Stimulated activated CD8-positive, alpha-beta memory T cell treated with anti-CD3 and anti-CD28 coated beads, Interleukin-7, amount 100 ng/mL, for 4 hours (primary cell): ENCODE data around the gene RNF157.
"Not testable (repeated sequence)": the region's sequence is repeated elsewhere in the genome, so short reads cannot be mapped to it uniquely, and the experiment has no call there.

Experiments
- DNase-seq, 2 donors: peaks; one replicate each; pipeline ENCODE4 v3.0.0-alpha.2; 2020; ENCODE audit warnings: low read depth in 2 of 2

RNF157 gene

DNA sequence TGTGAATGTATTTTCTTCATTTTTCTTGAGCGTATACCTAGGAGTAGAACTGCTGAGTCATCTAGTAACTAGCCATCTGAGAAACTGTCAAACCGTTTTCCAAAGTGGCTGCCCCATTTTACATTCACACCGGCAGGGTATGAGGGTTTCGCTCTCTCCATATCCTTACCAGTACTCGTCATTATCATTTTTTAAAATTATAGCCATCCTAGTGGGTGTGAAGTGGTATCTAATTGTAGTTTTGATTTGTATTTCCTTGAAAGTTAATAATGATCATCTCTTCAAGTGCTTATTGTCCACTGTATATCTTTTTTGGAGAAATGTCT lies 6.0 kb downstream of the RNF157 start:
- no peak for DNase-seq

DNA sequence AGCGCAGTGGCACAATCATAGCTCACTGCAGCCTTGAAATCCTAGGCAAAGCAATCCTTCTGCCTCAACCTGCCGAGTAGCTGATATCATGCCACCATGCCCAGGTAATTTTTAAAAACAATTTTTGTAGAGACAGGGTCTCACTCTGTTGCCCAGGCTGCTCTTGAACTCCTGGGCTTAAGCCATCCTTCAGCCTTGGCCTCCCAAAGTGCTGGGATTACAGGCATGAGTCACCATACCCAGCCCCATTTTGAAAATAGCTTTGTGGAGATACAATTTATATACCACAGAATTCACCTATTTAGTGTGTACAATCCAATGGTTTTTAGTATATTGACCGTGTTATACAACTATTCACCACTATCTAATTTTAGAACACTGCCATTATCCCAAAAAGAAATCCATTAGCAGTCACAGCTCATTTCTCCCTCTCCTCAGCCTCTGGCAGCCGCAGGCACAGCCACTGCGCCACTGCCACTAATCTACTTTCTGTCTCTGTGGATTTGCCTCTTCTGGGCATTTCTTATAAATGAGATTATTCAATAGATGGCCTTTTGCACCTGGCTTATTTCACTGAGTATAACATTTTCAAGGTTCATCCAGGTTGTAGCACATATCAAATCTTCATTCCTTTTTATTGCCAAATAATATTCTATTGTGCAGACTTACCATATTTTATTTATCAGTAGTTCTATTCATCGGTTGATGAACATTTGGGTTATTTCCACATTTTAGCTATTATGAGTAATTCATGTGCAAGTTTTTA lies 6.5 kb downstream of the RNF157 start:
- no peak for DNase-seq

DNA sequence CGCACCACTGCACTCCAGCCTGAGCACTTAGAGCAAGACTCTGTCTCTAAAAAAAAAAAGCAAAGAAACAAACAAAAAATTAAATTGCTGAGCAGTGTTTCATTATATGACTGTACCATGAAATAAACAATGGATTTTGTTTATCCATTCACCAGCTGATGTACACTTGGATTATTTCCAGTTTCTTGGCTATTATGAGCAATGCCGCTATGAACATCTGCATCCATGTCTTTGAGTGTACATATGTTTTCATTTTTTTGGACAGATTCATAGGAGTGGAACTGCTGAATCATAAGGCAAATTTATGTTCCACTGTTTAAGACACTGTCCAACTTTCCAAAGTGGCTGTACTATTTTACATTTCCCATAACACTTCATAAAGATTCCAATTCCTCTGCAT lies 8.0 kb downstream of the RNF157 start:
- no peak for DNase-seq

DNA sequence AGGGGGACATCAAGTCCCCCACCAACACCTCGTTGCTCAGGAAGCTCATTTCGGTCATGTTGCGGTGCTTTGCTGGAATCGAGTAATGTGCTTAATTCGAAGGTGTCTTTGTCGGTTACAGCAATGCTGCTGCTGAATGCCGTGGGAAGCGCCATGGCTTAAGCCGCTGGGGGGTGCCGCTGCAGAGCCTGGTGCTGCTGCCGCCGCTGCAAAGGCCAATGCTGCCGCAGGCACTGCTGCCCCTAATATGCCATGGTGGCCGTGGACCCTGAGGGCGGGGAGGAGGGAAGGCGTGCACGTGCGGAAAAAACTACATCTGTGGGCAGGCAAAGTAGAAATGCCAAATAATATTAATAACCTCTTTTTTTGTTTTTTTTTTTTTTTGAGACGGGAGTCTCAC lies 13.5 kb downstream of the RNF157 start:
- DNase-seq: not testable (repeated sequence)

DNA sequence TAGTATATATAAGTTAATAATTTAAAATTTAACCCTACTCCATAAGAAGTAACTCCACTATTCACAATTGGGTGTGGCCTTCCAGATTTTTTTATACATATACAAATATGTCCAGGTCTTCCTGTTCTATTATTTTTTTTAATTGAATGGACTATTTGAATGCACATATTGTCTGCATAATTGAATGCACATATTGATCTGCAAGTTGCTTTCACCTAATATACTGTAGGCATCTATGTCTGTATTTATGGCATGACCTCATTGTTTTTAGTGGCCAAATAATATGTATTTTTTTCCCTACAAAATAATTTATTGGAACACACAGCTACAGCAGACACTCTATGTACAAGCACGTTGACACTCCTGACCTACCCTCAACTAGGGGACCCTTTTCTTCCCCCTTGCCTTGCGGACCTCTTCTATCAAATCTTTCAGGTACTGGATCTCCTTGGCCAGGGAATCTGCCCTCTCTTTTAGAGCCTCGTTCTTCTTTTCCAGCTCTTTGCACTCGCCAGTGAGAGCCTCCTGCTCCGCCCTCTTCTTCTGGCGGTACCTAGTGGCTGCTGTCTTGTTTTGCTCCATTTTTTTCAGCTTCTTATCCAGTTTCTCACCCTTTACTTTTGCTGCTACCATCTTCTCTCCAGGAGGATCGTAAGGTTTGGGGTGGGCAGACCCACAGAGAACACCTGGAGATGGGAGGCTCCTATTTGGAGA lies 14.8 kb downstream of the RNF157 start:
- DNase-seq: not testable (repeated sequence)

DNA sequence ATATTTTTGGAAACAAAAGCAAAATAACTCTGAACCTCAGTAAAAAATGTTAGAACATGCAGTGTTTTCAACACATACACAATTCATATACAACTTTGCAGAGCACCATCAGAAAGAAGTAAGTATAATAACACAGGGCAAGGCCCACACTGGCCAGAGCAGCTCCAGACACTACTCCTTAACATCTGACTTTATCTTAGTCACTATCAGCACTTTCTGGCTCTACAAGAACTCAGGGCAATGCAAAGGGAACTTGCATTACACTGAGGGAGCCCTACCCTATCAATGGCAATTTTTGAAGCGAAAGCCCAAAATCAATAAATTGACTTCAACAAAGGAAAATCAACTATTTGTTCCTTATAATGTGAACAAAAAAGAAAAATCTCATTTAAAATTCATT lies 16.5 kb downstream of the RNF157 start:
- DNase-seq: no peak

DNA sequence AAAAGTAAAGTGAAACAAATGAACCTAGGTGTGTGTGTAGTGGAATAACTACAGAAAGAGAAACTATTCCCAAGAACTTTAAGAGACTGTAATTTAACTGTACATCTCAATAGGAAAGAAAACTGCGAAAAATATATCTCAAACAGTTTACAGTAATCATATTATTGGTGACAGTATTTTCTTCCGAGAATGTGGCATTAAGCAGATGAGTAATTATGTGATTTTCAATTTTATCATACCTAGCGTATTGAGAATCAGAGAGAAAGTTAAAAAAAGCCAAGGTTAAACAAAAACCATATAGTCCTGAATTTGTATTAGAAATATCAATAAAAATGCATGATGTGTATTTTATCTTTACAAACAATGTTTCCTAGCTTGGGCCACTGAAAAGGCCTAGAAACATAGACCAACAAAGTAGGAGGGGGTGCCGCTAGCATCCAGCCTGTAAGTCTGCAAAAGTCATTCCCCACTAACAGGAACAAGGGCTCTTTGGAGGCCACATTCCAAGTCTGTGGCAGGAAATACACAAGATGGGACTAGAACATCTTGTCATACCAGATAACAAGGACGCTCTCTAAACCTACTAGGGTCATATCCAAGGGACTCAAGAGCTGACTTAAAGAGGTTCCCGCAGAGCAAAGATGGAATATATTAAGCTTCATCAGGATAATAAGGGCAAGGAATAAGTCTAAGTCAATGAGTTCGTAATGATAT lies 20.5 kb downstream of the RNF157 start:
- DNase-seq: no peak

DNA sequence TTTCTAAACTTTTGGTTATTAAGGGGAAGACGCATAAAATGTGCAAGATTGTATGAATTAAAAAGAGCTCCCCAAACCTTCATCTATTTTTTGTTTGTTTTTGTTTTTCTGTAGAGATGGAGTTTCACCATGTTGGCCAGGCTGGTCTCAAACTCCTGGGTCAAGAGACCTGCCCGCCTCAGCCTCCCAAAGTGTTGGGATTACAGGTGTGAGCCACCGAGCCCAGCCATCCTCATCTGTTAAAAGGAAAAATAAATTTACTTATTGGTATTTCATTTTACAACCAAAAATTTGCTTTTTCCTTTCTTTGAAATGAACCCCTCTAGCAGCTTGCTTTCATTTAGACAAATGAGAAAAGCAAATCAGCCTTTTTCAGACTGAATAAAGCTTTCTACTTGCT lies 23.2 kb downstream of the RNF157 start:
- DNase-seq: no peak

DNA sequence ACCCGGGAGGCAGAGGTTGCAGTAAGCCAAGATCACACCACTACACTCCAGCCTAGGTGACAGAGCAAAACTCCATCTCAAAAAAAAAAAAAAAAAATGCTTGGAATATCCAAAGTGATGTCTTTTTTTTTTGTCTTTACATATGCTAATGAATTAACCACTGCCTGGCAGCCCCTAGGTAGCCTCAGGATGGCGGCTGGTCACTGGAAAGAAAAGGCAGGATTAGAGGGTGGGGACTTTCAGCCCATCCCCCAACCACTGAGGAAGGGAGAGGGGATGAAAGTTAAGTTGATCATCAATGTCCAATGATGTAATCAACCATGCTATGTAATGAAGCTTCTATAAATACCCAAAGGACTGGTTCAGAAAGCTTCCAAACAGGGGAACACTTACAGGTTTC lies 26.8 kb downstream of the RNF157 start:
- DNase-seq: no peak

DNA sequence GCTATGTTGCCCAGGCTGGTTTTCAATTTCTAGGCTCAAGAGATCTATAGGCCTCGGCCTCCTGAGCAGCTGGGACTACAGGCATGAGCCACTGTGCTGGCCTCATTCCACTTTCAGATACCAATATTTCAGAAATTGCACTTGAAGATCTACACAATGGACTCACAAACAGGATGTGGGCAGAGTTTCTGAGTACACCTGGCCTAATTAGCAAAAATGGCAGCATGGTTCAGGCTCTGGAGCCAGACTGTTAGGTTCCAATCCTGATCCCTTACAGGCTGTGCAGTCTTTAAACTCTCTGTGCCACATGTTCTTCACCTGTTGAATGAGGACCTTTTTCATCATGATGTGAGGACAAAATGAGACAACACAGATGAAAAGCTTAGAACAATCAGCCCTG lies 32.2 kb downstream of the RNF157 start:
- DNase-seq: no peak

DNA sequence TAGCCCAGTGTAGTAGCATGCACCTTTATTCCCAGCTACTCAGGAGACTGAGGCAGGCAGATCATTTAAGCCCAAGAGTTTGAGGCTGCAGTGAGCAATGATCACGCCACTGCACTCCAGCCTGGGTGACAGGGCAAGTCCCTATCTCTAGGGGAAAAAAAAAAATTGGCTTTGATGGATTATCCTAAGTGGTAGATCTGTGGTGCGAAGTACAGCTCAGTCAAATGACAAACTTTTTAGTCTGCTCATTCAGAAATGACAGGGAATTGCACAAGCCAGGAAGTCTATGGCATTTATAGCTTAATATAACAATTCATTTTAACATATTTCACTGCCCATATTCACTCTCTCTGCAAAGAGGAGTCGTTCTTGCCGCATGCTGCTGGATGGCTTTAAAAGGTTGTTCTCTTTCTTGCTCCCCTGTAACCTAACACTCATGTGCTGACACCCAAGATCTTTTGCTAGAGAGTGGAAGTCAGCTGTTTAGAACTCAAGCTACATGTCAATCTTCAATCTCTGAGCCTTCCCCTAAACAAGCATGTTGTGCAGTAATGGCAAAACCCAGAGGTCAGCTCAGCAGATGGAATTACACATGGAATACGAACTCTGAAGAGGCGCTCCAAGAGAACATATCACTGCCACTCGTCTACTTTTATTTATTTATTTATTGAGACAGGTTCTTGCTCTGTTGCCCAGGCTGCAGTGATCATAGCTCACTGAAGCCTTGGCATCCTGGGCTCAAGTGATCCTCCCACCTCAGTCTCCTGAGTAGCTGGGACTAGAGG lies 32.8 kb downstream of the RNF157 start:
- no peak for DNase-seq

DNA sequence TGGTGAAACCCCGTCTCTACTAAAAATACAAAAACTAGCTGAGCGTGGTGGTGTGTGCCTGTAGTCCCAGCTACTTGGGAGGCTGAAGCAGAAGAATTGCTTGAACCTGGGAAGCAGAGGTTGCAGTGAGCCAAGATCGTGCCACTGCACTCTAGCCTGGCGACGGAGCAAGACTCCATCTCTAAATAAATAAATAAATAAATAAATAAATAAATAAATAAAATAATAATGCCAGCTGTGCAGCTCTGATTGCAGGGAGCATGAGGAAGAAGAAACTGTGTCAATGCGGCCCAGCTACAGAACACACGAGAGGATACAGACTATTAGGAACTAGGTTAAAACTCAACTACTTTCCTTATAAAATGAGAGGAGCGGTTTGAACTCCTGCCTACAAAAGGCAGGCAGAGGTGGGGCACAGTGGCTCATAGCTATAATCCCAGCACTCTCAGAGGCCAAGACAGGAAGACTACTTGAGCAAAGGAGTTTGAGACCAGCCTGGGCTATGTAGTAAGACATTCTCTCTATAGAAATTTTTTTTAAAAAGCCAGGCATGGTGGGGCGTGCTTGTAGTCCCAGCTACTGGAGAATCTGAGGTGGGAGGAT lies 34.6 kb downstream of the RNF157 start:
- not testable (repeated sequence) for DNase-seq

DNA sequence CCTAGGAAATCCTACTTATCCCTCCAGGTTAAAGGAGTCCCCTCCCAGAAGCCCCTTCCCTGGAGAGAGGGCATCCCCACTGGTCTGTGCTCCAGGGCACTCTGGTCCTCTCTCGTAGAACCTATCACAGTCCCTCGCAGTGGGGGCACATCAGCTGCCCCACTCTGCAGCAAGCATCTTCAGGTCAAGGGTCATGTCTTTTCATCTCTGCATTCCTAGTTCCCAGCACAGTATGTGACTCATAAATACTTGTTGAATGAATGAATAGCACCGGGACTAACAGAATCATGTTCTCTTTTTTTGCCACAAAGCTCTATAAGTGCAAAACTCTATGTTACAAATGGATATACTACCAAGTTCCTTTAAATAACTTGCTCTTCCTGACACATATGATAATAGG lies 36.0 kb downstream of the RNF157 start:
- DNase-seq: no peak

DNA sequence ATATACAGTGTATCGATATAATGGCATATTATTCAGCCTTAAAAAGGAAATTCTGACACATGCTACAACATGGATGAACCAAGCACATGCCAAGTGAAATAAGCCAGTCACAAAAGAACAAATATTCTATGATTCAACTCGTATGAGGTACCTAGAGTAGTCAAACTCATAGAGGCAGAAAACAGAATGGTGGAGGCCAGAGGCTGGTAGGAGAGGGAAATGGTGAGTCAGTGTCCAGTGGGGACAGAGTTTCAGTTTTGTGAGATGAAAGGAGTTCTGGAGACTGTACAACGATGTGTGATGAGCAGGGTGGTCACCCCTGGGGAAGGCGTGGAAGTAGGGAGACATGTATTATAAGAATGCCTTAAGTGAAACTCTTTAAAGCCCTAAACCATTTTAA lies 39.9 kb downstream of the RNF157 start:
- no peak for DNase-seq

DNA sequence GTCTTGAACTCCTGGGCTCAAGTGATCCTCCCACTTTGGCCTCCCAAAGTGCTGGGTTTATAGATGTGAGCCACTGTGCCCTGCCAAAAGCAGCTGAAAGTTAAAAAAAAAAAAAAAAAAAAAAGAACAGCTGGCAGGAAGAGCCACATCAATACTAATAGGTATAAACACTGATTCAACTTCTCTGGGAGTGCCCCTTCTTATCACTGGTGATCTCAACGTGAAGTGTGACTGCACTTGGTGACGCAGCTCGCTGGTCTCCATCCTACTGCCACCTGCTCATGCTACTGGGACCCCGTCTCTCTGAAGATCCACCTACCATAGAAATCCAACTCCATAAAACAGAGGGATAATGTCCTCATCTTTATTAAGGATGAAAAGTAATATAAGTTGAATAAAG lies 40.8 kb downstream of the RNF157 start:
- peak; percentile 52 to 64 for DNase-seq

DNA sequence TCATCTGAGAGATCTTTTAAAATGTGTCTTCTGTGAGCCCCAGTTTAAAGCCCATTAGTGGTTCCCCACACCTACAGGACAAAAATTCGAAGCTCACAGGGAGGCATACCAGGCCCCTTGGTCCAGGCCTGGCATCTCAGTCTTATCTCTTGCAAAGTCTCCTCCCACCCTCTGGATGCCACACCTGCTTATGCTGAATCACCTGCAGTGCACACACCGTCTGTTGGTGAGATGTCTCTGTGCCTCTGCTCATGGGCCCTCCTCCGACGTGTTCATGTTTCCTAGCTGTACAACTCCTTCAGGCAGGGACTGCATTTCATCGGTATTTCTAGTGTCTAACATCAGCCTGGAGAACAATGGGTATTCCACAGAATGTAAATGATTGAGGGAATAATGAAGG lies 41.6 kb downstream of the RNF157 start:
- no peak for DNase-seq

DNA sequence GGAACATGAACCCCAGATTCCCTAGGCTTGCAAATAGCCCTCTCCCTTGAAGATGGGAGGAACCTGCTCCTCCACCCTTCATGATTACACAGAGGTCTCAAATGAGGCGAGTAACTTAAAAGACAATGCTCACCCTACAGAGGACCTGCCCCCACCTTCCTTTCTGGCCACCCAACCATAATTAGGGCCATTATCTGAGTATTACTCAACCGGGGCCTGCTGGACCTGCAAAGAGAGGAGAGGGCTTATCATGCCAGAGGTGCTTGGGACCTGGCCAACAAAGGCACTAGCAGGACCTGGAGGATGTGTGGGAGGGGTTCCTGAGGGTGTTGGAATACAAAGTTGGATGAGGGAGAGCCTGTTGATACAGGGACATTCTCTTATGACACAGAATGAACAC lies 42.4 kb downstream of the RNF157 start:
- no peak for DNase-seq

DNA sequence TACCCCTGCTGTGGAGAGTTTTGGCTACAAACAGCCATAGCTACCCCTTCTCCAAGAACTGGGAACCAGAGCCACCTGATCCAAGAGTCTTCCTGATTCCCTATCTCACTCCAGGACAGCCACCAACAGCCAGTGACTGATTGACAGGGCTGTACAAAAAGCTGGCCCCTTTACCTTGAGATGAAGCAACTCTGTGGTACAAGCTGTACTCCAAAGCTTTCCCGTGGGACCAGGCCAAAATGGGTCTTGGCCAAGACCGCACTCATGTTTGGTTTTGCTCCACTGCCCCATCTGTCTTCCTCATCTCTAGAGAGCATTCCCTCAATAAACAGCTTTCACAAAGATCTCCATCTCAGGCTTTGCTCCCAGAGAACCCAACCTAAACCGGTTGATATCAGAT lies 43.6 kb downstream of the RNF157 start:
- DNase-seq: no peak

DNA sequence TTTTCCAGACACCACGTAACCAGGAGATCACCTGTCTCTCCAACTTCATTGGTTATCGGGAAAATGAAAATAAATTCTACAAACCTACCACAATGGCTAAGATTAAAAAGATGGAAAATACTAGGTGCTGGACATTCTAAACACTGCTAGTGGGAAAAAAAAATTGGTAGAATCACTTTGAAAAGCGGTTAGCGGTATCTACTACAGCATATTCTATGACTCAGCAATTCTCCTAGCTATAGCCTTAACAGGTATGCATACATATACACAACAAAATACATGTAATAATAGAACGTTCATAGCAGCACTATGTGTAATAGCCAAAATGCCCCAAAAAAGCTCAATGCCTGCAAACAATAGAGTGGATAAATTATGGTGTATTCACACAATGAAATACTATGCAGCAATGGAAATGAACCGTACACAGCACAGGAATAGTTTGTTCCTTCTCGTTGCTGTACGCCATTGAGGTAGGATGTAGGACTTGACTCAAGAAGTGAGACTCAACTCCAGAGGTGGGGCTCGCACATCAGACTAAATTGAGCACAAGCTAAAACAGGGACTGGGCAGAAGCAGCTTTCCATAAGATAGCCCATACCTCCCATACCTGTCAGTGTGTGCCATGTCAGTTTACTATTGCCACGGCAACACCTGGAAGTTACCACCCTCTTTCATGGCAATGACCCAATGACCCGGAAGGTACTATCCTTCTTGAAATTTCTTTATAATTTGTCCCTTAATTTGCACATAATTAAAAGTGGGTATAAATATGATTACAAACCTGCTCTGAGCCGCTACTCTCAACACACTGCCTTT lies 44.8 kb downstream of the RNF157 start:
- no peak for DNase-seq

DNA sequence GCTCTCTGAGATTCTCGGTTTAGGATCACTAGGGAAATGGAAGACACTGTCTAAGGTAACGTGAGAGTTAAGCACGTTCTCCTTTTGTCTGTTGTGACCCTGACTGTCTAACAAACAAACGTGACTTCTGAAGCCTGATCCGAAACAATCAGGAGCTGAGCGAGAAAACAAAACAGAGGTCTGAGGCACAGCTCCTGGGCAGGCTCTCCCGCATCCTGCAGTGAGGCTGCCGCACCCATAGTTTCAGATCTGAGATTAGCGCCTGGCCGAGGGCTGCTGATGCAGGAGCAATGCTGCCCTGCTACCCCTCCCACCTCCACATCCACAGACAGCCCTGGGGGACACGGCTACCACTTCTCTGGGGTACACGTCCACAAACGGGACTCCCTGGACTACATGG lies 46.7 kb downstream of the RNF157 start:
- no peak for DNase-seq

DNA sequence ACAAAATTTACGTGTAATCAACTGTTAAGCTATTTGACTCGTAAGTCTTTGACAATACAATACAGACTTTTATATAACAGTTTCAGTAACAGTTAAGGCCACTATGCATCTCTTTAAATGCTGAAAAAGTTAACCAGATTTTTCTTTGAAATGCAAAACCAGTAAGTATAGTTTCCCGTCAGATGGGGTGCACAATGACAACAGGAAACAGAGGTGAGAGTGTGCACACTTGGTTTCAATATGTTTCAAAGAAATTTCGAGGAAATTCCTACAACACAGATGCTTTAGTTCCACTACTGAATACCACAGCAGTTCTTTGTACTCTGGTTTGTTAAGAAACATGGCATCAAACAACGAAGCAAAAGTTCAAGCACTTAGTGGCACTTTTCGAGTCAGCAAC lies 48.4 kb downstream of the RNF157 start:
- peak; percentile 12 to 26 for DNase-seq
